HepG2 (cell line): ENCODE data around the gene RAB33A. TPM values are rescaled to one million over a fixed set of nuclear protein-coding genes. Genes with fewer than 3 reads are reported as not detected.

Experiments
- ATAC-seq: fragments of 200-7000 bp; cut with Tn5 transposase; 3 replicates; pipeline ENCODE4 v1.9.1; 2020; ENCODE audit warnings: mild to moderate bottlenecking, moderate library complexity
- BruUV-seq: library from RNA; stranded (reverse); fragments of 400-500 nt; replicated peaks from 2 replicates; lab custom pipeline; 2021; lab: Mats Ljungman, UMichigan
- CTCF ChIA-PET: fragments of 300-600 bp; formaldehyde crosslinking; extraction: SDS; loops from one replicate; lab custom pipeline; 2021; ENCODE audit warnings: low total read pairs, inconsistent platforms, low intra/inter-chr PET ratio; lab: Yijun Ruan, JAX
- POLR2A ChIA-PET: fragments of 350-600 bp; sonication (Branson Sonifier 250); formaldehyde crosslinking; loops from one replicate; lab custom pipeline; 2020; ENCODE audit warnings: antibody characterized with exemption, inconsistent platforms; lab: Yijun Ruan, JAX
- DNase-seq: peaks from one replicate; pipeline ENCODE4 v3.0.0-alpha.2; 2015; ENCODE audit warnings: low spot score
- FAIRE-seq: peaks from 3 replicates; lab custom pipeline; 2011; peaks lifted over from hg19 to GRCh38; lab: Jason Lieb, UNC
- H2AFZ ChIP-seq: one replicate; pipeline ENCODE4 v1.6.1; 2011; ENCODE audit warnings: low read length, inconsistent platforms
- H3K27ac ChIP-seq: fragments of 300-600 bp; 3 replicates; pipeline ENCODE4 v1.8.0; 2011; ENCODE audit warnings: mixed run types, mild to moderate bottlenecking, mixed read lengths, low read length, inconsistent platforms; ENCODE audit not compliant: insufficient read depth; ENCODE audit errors: extremely low read length
- H3K27me3 ChIP-seq, 2 experiments: fragments of 200-600 bp in 1 of 2; 2 replicates in 1 of 2; 3 replicates in 1 of 2; pipeline versions ENCODE4 v1.6.0 to v1.8.0; 2011; ENCODE audit warnings: low read length in 2 of 2, mild to moderate bottlenecking in 2 of 2, moderate library complexity in 2 of 2, inconsistent platforms in 1 of 2; ENCODE audit not compliant: insufficient read depth in 2 of 2, control insufficient read depth in 1 of 2
- H3K36me3 ChIP-seq, 2 experiments: fragments of 200-600 bp in 1 of 2; replicated peaks in 1 of 2; 2 replicates in 1 of 2; 3 replicates in 1 of 2; pipeline versions ENCODE4 v1.5.1 to v1.8.0; 2011; ENCODE audit warnings: low read length in 2 of 2, inconsistent platforms in 1 of 2; ENCODE audit not compliant: insufficient read depth in 2 of 2, control insufficient read depth in 1 of 2
- H3K4me1 ChIP-seq: 2 replicates; pipeline ENCODE4 v1.5.1; 2012; ENCODE audit warnings: low read length, inconsistent platforms; ENCODE audit not compliant: insufficient read depth
- H3K4me2 ChIP-seq: 2 replicates; pipeline ENCODE4 v1.6.0; 2011; ENCODE audit warnings: low read depth, low read length, inconsistent platforms
- H3K4me3 ChIP-seq, 3 experiments: fragments of 200-600 bp in 1 of 3; sonication (generic), shearing (Covaris generic) in 1 of 3; replicated peaks in 1 of 3; 2 replicates each; pipeline ENCODE4 v1.5.1; 2011 to 2016; ENCODE audit warnings: low read length in 3 of 3, inconsistent platforms in 2 of 3, low read depth in 2 of 3, mild to moderate bottlenecking in 2 of 3, control low read depth in 1 of 3, mixed read lengths in 1 of 3; ENCODE audit not compliant: insufficient read depth in 1 of 3
- H3K79me2 ChIP-seq: one replicate; pipeline ENCODE4 v1.6.1; 2011; ENCODE audit warnings: low read length, inconsistent platforms; ENCODE audit not compliant: insufficient read depth
- H3K9ac ChIP-seq: 2 replicates; pipeline ENCODE4 v1.6.0; 2011; ENCODE audit warnings: mild to moderate bottlenecking, low read depth, low read length, inconsistent platforms; ENCODE audit not compliant: insufficient read depth
- H3K9me3 ChIP-seq: 2 replicates; pipeline ENCODE4 v1.5.1; 2012; ENCODE audit warnings: mild to moderate bottlenecking, low read length
- H4K20me1 ChIP-seq: 2 replicates; pipeline ENCODE4 v1.6.0; 2011; ENCODE audit warnings: inconsistent platforms, mild to moderate bottlenecking, low read length, moderate library complexity; ENCODE audit not compliant: insufficient read depth
- DZIP1 ChIP-seq: sonication (generic); formaldehyde crosslinking; IDR thresholded peaks from 2 replicates; pipeline ENCODE4 v1.5.0; 2020; ENCODE audit warnings: mild to moderate bottlenecking, missing genetic modification reagents
- GRHL1 ChIP-seq: sonication (generic); formaldehyde crosslinking; conservative IDR thresholded peaks from 2 replicates; pipeline ENCODE4 v1.8.0; 2022; ENCODE audit warnings: missing genetic modification reagents
- KLF11 ChIP-seq: IDR thresholded peaks from 2 replicates; pipeline ENCODE4 v1.6.1; 2016; ENCODE audit warnings: missing compliant biosample characterization
- MAFG ChIP-seq: sonication (generic); formaldehyde crosslinking; IDR thresholded peaks from 2 replicates; pipeline ENCODE4 v1.5.1; 2020; ENCODE audit warnings: mild to moderate bottlenecking, missing genetic modification reagents
- MBD4 ChIP-seq: IDR thresholded peaks from 2 replicates; pipeline ENCODE4 v1.6.1; 2012; ENCODE audit warnings: low read length, inconsistent platforms, borderline replicate concordance
- RERE ChIP-seq: IDR thresholded peaks from 2 replicates; pipeline ENCODE4 v1.6.1; 2016; ENCODE audit warnings: low read depth, missing genetic modification reagents, missing compliant biosample characterization
- RFXANK ChIP-seq: IDR thresholded peaks from 2 replicates; pipeline ENCODE4 v1.6.1; 2016
- ZBTB20 ChIP-seq: sonication (generic); formaldehyde crosslinking; IDR thresholded peaks from 2 replicates; pipeline ENCODE4 v1.8.1; 2023; ENCODE audit warnings: missing genetic modification reagents, low read depth, mild to moderate bottlenecking, borderline replicate concordance
- ZNF136 ChIP-seq: sonication (generic); formaldehyde crosslinking; IDR thresholded peaks from 2 replicates; pipeline ENCODE4 v1.8.1; 2022; ENCODE audit warnings: low read depth, mild to moderate bottlenecking, moderate library complexity, missing genetic modification reagents
- ZNF256 ChIP-seq: sonication (generic); formaldehyde crosslinking; conservative IDR thresholded peaks from 2 replicates; pipeline ENCODE4 v1.4.0; 2020; ENCODE audit warnings: missing genetic modification reagents
- ZNF709 ChIP-seq: sonication (generic); formaldehyde crosslinking; IDR thresholded peaks from 2 replicates; pipeline ENCODE4 v1.5.0; 2020; ENCODE audit warnings: mild to moderate bottlenecking, missing genetic modification reagents
- ZNF780A ChIP-seq: sonication (generic); formaldehyde crosslinking; IDR thresholded peaks from 2 replicates; pipeline ENCODE4 v1.8.0; 2022; ENCODE audit warnings: mild to moderate bottlenecking, missing genetic modification reagents, moderate library complexity
- ZNF792 ChIP-seq: IDR thresholded peaks from 2 replicates; pipeline ENCODE4 v1.6.1; 2016
- ZSCAN21 ChIP-seq: sonication (generic); formaldehyde crosslinking; IDR thresholded peaks from 2 replicates; pipeline ENCODE4 v1.8.0; 2022; ENCODE audit warnings: mild to moderate bottlenecking, missing genetic modification reagents, moderate library complexity, borderline replicate concordance
- WGBS: methylation state at CpG from one replicate; pipeline ENCODE4 v1.1.6; 2017; ENCODE audit warnings: low lambda C conversion rate; 5-methylcytosine and 5-hydroxymethylcytosine counted together
- in situ Hi-C: cut with HindIII; loops from 2 replicates; pipeline ENCODE4 v1.10.0; 2017; ENCODE audit warnings: low pct_unique_long_range_greater_than_20kb; ENCODE audit not compliant: extremely low pct_ligation_motif_present
- intact Hi-C: fragments of 100-400 bp; cut with micrococcal nuclease; formaldehyde crosslinking; loops from one replicate; pipeline ENCODE4 v1.10.0; 2022; ENCODE audit not compliant: unreplicated experiment
- polyA plus RNA-seq, 8 experiments: library from polyadenylated mRNA; depleted of rRNA in 3 of 8; stranded (reverse) in 7 of 8; unstranded in 1 of 8; fragments of >200 nt; fragmentation: Illumina TruSeq in 4 of 8; extraction: Trizol in 4 of 8; gene quantifications; 2 replicates each; pipeline versions ENCODE4 v1.2.1 to v1.2.3, GENCODE V29; 2011 to 2016; ENCODE audit warnings: low read depth in 4 of 8, missing spikeins in 1 of 8, mixed read lengths in 1 of 8; ENCODE audit not compliant: insufficient read depth in 1 of 8
- total RNA-seq, 5 experiments: library from RNA; depleted of rRNA; stranded (reverse); fragments of >200 nt; fragmentation: Illumina TruSeq; extraction: Trizol; gene quantifications; 2 replicates each; pipeline ENCODE4 v1.2.3, GENCODE V29; 2016; ENCODE audit warnings: low read depth in 1 of 5

RAB33A gene
- total and polyA plus RNA-seq, 2 of the 13 experiments (the other 11 are each of a cell fraction or from before 2014, with no cell fraction given), result 0.26 TPM; not detected in 1

GRCh38 chrX:130174045-130174704 is 2.4 kb downstream of the RAB33A start (continued):
- TF ChIP-seq ZBTB20 (CRISPR knock-in tag) (no peak), ZNF709 (CRISPR knock-in tag) (no peak), GRHL1 (CRISPR knock-in tag) (no peak), DZIP1 (CRISPR knock-in tag) (no peak), ZSCAN21 (CRISPR knock-in tag) (no peak)

GRCh38 chrX:130174937-130175336 is 3.2 kb downstream of the RAB33A start:
- POLR2A ChIA-PET, result interaction anchor here (2.7 kb wide), 1 partner anchor 9 kb away, joined by 9 read pairs; the partner anchor contains the start of gene AIFM1
- intact Hi-C loops, result no loop called here
- H3K4me3 ChIP-seq, result no peak overlapping the region
- no peak overlapping the region for H2AFZ ChIP-seq
- no peak overlapping the region for H3K27ac ChIP-seq
- peaks cover 0 to 4% of the 10 kb centered on the region in 2 experiments; a peak in 2 of 5 replicates for H3K27me3 ChIP-seq
- no peaks in the 10 kb centered on the region for H3K79me2 ChIP-seq
- peaks cover 6% of the 10 kb centered on the region; the same call in 1 of the 2 replicates for H3K4me1 ChIP-seq
- H3K9me3 ChIP-seq, result no peaks in the 10 kb centered on the region
- ATAC-seq, result no peak
- CTCF ChIA-PET, result no interaction called here
- FAIRE-seq, result no peak
- no TSS peak for BruUV-seq
- no peak overlapping the region for H3K4me2 ChIP-seq
- in situ Hi-C loops, result no loop called here
- no peaks in the 10 kb centered on the region for H4K20me1 ChIP-seq
- H3K9ac ChIP-seq, result no peak overlapping the region
- H3K36me3 ChIP-seq, result no peaks in the 10 kb centered on the region
- DNase-seq, result no peak
- WGBS, result 45% methylated on average over 2 of the region's 2 CpGs
- TF ChIP-seq KLF11 (no peak), ZNF792 (CRISPR knock-in tag) (no peak), RERE (CRISPR knock-in tag) (no peak), ZNF780A (CRISPR knock-in tag) (no peak), ZNF256 (CRISPR knock-in tag) (no peak), MAFG (CRISPR knock-in tag) (no peak), MBD4 (no peak), RFXANK (CRISPR knock-in tag) (no peak), ZNF136 (no peak)
